Tibial nerve (tissue), 4 donors: Measurements from ENCODE around the gene CFAP299. TPM values are rescaled to one million over a fixed set of nuclear protein-coding genes. Genes with fewer than 3 reads are reported as not detected.

ENCODE experiments used
- DNase-seq, 2 donors: peaks; one replicate each; pipeline ENCODE4 v3.0.0-alpha.2; 2019; ENCODE audit warnings: low spot score in 2 of 2
- H3K27ac ChIP-seq, 4 donors: fragments of 200-600 bp; sonication (generic) in 3 of 4; one replicate each; pipeline ENCODE4 v1.5.1; 2017 to 2019; ENCODE audit warnings: mild to moderate bottlenecking in 1 of 4
- H3K27me3 ChIP-seq, 2 donors: fragments of 200-600 bp; sonication (generic) in 1 of 2; one replicate each; pipeline versions ENCODE4 v1.5.1 to v1.6.0; 2017 to 2019
- H3K36me3 ChIP-seq, 3 donors: fragments of 200-600 bp; sonication (generic); one replicate each; pipeline ENCODE4 v1.5.1; 2018 to 2019
- H3K4me1 ChIP-seq, 4 donors: fragments of 200-600 bp; sonication (generic) in 3 of 4; one replicate each; pipeline ENCODE4 v1.5.1; 2017 to 2019
- H3K4me3 ChIP-seq, 4 donors: fragments of 200-600 bp; sonication (generic) in 3 of 4; one replicate each; pipeline ENCODE4 v1.5.1; 2017 to 2019; ENCODE audit warnings: mild to moderate bottlenecking in 1 of 4, moderate library complexity in 1 of 4
- H3K9me3 ChIP-seq, 4 donors: fragments of 200-600 bp; sonication (generic) in 3 of 4; one replicate each; pipeline ENCODE4 v1.5.1; 2017 to 2019
- CTCF ChIP-seq, 5 experiments: fragments of 200-600 bp in 3 of 5; fragments of 450-650 bp in 2 of 5; sonication (generic) in 3 of 5; IDR thresholded peaks; one replicate each; pipeline ENCODE4 v1.5.1; 2016 to 2019; ENCODE audit warnings: antibody characterized with exemption in 5 of 5, mild to moderate bottlenecking in 3 of 5, moderate library complexity in 2 of 5
- EP300 ChIP-seq, 2 donors: sonication (generic); formaldehyde crosslinking; IDR thresholded peaks; one replicate each; pipeline ENCODE4 v1.6.1; 2017; ENCODE audit warnings: antibody characterized with exemption in 2 of 2, mild to moderate bottlenecking in 1 of 2
- POLR2A ChIP-seq, 2 donors: fragments of 450-650 bp; IDR thresholded peaks; one replicate each; pipeline ENCODE4 v1.6.1; 2017; ENCODE audit warnings: antibody characterized with exemption in 2 of 2, mild to moderate bottlenecking in 2 of 2, moderate library complexity in 2 of 2
- WGBS, 2 donors: methylation state at CpG; one replicate each; pipeline ENCODE4 v1.1.5; 2018; 5-methylcytosine and 5-hydroxymethylcytosine counted together
- total RNA-seq, 4 donors: library from RNA; depleted of rRNA; stranded (reverse); fragments of >200 nt; gene quantifications; one replicate each; pipeline ENCODE4 v1.1.0, GENCODE V29; 2016

Gene CFAP299
- total RNA-seq, 4 donors from 2014 or later = under 0.01 to 0.87 (median 0.39) TPM; not detected in 1

GRCh38 chr4:80709082-80709869 lies 373.7 kb downstream of the CFAP299 start:
- no peaks in the 10 kb centered on the region for H3K36me3 ChIP-seq
- no peak for DNase-seq
- H3K9me3 ChIP-seq = no peaks in the 10 kb centered on the region
- 63 to 70% methylated on average over 6 of the region's 6 CpGs for WGBS, 2 donors
- TF ChIP-seq CTCF (IDR thresholded peaks at IDR 0.05) = no peak
- TF ChIP-seq EP300 (IDR thresholded peaks at IDR 0.05) = no peak
- TF ChIP-seq POLR2A (IDR thresholded peaks at IDR 0.05) = no peak
- no peak overlapping the region for H3K27ac ChIP-seq
- no peak overlapping the region for H3K4me3 ChIP-seq
- H3K27me3 ChIP-seq = no peaks in the 10 kb centered on the region
- H3K4me1 ChIP-seq = no peaks in the 10 kb centered on the region

- no peak overlapping the region for H3K27ac ChIP-seq
- 57 to 64% methylated on average over 5 of the region's 5 CpGs for WGBS, 2 donors
- no peaks in the 10 kb centered on the region for H3K27me3 ChIP-seq
Measured at GRCh38 chr4:80710748-80711451, 375.4 kb downstream of the CFAP299 start.

GRCh38 chr4:80711956-80712355 lies 376.4 kb downstream of the CFAP299 start:
- no peaks in the 10 kb centered on the region for H3K9me3 ChIP-seq
- H3K27me3 ChIP-seq = no peaks in the 10 kb centered on the region
- DNase-seq = no peak
- WGBS, 2 donors = 77 to 88% methylated on average over 1 of the region's 1 CpG
- no peaks in the 10 kb centered on the region for H3K4me1 ChIP-seq
- no peak overlapping the region for H3K27ac ChIP-seq
- no peak overlapping the region for H3K4me3 ChIP-seq
- no peak for TF ChIP-seq EP300 (IDR thresholded peaks at IDR 0.05)
- TF ChIP-seq POLR2A (IDR thresholded peaks at IDR 0.05) = no peak
- TF ChIP-seq CTCF (IDR thresholded peaks at IDR 0.05) = no peak
- H3K36me3 ChIP-seq = no peaks in the 10 kb centered on the region

More at GRCh38 chr4:80710748-80711451, 375.4 kb downstream of the CFAP299 start:
- no peak for TF ChIP-seq POLR2A (IDR thresholded peaks at IDR 0.05)
- TF ChIP-seq EP300 (IDR thresholded peaks at IDR 0.05) = no peak
- no peak for TF ChIP-seq CTCF (IDR thresholded peaks at IDR 0.05)
- no peaks in the 10 kb centered on the region for H3K9me3 ChIP-seq
- no peaks in the 10 kb centered on the region for H3K4me1 ChIP-seq
- no peak for DNase-seq
- no peaks in the 10 kb centered on the region for H3K36me3 ChIP-seq
- H3K4me3 ChIP-seq = no peak overlapping the region

- TF ChIP-seq CTCF (IDR thresholded peaks at IDR 0.05) (no peak), POLR2A (IDR thresholded peaks at IDR 0.05) (no peak), EP300 (IDR thresholded peaks at IDR 0.05) (no peak)
- H3K4me3 ChIP-seq = no peak overlapping the region
- H3K9me3 ChIP-seq = no peaks in the 10 kb centered on the region
- DNase-seq = no peak
- no peaks in the 10 kb centered on the region for H3K36me3 ChIP-seq
- no peak overlapping the region for H3K27ac ChIP-seq
- H3K4me1 ChIP-seq = no peaks in the 10 kb centered on the region
- WGBS, 2 donors = 38 to 42% methylated on average over 1 of the region's 1 CpG
- H3K27me3 ChIP-seq = no peaks in the 10 kb centered on the region
Measured at GRCh38 chr4:80713409-80713808, 377.9 kb downstream of the CFAP299 start.

GRCh38 chr4:80717204-80717603 lies 381.7 kb downstream of the CFAP299 start:
- 53 to 66% methylated on average over 2 of the region's 2 CpGs for WGBS, 2 donors
- no peak overlapping the region for H3K4me3 ChIP-seq
- H3K36me3 ChIP-seq = no peaks in the 10 kb centered on the region
- DNase-seq = no peak
- peaks cover 0 to 19% (median 0%) of the 10 kb centered on the region in 4 donors for H3K9me3 ChIP-seq
- H3K27me3 ChIP-seq = no peaks in the 10 kb centered on the region
- TF ChIP-seq EP300 (IDR thresholded peaks at IDR 0.05) (no peak), POLR2A (IDR thresholded peaks at IDR 0.05) (no peak), CTCF (IDR thresholded peaks at IDR 0.05) (no peak)
- no peaks in the 10 kb centered on the region for H3K4me1 ChIP-seq
- no peak overlapping the region for H3K27ac ChIP-seq
